ENCODE data around the gene EXOC6.
A peak's percentile ranks its signal among the peaks of the same experiment; 100 is the strongest.
"Not testable (repeated sequence)": the region's sequence is repeated elsewhere in the genome, so short reads cannot be mapped to it uniquely, and the experiment has no call there.

Gene EXOC6

DNA sequence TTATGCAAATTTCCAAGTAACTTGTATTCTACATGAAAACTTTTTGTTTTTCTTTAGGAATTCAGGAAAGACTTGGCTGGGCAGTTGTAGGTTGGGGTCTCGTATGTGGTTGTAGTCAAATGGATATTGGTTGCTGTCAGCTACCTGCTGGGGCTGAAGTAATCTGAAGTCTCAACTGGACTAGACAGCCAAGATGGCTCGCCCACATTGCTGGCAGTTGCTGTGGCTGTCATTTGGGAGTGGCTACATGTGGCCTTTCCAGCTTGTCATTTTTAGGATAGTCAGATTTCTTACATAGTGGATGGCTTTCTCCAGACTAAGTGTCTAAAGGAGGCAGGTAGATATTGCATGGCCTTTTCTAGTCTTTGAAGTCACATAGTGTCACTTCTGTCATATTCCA lies 32.6 kb downstream of the EXOC6 start:
- no peak for DNase-seq (ENCODE audit: low read depth)

DNA sequence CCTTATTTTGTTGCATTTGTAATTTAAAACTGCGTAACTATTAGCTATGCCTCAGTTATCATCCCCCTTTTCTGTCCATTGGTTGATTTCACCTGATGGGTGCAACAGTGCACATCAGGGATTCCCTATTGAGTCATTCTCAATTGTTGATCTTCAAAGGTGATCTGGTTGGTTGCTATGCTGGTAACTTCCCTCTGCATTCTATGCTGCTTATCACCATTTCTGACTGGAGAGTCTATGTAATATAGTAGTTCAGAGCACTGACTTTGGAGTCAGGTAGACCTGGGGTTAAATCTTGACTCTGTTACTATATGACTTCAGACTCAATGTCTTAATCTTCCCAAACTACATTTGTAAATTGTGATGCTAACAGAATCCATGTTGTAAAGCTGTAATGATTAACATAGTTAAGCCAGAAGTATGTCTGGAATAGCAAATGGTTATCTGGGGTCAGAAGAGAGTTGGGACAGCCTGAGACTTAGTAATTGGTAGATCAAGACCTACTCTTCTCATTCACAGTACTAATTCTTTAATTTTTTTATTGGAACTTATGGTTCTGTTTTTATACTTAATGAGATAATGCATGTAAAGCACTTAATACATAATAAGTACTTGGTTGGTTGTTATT lies 38.1 kb downstream of the EXOC6 start:
- DNase-seq (ENCODE audit: low read depth), result no peak

DNA sequence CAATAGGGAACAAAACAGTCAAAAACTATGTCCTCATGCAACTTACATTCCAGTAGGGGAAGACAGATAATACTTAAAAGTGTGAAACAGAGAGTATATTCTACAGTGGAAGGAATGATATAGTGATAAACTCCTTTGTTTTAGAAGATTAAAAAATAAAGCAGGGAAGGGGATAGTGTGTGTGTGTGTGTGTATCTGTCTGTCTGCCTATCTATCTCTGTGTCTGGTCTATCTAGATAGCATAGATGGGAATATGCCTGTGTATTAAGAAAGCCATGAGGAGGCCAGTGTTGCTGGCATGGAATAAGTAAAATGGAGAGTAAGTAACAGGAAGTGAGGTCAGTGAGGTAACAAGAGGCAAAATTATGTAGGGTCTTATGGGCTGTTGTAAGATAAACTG lies 42.2 kb downstream of the EXOC6 start:
- no peak for DNase-seq (ENCODE audit: low read depth)

DNA sequence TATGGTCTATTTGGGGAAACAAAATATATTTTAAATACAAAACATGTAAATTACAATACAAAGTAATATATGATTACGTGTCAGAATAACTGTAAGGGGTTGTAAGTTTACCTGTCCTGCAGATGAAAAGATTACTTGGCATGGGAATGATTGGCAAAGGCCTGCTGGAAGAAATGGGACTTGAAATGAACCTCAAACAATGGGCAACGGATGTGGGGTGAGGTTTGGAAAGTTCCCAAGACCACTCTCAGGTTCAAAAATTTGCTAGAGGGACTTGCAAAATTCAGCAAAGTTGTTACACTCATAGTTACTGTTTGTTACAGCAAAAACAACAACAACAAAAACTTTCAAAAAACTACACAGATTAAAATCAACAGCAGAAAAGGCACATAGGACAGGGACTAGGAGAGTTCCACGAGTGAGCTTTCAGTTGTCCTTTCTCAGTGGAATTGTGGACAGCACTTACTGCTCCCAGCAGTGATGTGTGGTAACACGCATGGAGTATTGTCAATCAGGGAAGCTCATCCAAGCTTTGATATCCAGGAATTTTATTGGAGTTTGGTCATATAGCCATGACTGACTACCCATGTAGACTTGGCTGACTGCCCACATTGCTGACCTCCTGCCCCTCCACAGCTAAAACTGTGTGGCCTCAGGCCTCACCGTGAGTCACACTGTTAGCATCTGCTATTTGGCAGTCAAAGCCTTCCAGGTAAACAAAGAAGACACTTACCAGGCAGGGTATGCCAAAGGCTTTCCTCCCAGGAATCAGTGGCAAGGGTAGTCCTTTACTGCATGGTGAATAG lies 43.8 kb downstream of the EXOC6 start:
- DNase-seq (ENCODE audit: low read depth), result no peak

DNA sequence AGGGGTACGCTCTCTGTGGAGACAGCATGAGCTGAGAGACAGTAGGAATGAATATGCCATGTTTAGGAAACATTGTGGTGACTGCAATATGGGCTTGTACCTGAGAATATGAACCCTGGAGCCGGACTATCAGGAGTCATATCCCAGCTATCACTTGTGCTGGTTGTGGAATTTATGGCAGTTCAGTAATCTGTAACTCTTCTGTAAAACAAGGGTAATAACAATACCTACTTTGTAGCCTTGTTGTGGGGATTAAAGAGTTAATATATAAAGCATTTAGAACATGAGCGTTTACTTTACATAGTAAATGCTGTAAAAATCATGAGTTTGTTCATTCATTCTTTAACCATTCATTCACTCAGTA lies 44.4 kb downstream of the EXOC6 start:
- no peak for DNase-seq (ENCODE audit: low read depth)

DNA sequence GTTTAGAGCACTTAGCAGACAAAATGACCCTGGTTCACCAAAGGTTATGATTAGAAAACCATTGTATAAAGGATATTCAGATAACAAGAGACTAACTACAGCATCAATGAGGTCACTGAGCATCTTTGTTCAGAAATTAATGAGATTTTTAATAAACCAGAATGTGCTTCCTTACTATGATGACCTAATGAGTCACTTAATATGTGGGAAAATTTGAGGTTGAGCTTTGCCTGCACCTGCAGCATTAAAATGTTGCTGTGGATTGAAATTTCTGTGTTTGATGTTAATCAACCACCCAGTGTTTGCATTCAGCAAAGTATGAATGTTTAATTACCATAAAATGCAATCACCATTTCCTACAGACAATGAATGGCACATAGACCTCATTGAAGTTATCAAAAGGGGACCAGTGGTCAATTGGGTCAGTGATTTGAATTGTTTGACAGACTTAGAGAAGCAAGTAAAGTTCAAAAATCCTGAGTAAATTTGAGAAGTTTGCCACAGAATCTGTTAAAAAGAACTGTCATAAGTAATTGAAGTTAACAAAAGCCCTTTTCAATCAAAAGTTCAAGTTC lies 45.8 kb downstream of the EXOC6 start:
- DNase-seq (ENCODE audit: low read depth), result no peak

DNA sequence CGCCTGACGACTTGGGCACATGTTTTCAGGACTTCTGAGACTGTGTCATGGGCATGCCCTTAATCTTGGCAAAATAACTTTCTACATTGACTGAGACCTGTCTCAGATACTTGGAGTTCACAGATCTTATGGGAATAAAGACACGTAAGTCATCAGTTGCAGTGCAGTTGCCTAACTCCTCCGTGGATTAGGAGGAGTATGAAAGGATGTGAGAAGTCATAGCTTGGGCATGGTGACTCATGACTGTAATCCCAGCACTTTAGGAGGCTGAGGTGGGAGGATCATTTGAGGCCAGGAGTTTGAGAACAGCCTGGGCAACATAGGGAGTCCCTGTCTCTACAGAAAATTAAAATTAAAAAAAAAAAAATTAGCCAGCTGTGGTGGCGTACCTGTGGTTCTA lies 49.6 kb downstream of the EXOC6 start:
- DNase-seq (ENCODE audit: low read depth), result no peak

DNA sequence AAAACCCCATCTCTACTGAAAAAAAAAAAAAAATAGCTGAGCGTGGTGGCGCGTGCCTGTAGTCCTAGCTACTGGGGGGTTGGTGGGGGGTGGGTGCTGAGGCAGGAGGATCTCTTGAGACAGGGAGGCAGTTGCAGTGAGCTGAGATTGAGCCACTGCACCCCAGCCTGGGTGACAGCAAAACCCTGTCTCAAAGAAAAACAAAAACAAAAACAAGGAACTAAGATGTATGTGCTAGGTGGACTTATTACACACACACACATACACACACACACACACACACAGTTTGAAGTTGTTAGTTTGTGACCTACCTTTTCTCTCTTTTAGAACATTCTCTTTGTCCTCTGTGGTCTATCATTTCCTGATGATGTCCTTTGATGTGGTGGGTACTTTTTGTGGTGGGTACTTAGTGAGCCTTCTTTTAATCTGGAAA lies 53.5 kb downstream of the EXOC6 start:
- peak; percentile 34 for DNase-seq (ENCODE audit: low read depth)

DNA sequence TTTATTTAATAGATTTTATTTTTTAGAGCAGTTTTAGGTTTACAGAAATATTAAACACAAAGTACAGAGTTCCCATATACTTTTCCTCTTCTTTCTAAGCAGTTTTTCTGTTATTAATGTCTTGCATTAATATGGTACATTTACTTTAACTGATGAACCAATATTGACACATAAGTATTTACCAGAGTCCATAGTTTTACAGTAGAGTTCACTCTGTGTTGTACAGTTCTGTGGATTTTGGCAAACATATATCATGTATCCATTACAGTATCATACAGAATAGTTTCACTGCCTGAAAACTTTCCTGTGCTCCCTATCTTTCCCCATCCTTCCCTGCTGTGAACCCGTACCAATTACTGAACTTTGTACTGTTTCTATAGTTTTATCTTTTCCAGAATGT lies 55.3 kb downstream of the EXOC6 start:
- DNase-seq (ENCODE audit: low read depth), result no peak

DNA sequence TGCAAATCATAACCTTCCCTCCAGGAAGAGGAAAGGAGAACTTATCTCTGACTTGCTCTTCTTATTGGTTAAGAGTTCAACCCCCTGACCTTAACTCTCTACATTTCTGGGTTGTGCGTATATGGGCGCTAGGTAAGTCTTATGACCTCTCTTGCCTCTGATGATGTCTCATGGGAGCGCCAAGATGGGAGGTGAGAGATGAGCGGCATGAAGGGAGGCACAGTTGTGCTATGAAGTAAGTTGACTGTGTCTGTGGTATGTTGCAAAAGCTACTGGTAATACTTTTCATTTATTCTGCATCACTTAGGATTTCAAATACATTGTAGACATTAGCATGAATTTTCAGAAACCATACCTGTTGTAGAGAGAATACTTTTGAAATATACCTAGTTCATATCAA lies 59.0 kb downstream of the EXOC6 start:
- DNase-seq (ENCODE audit: low read depth), result no peak

DNA sequence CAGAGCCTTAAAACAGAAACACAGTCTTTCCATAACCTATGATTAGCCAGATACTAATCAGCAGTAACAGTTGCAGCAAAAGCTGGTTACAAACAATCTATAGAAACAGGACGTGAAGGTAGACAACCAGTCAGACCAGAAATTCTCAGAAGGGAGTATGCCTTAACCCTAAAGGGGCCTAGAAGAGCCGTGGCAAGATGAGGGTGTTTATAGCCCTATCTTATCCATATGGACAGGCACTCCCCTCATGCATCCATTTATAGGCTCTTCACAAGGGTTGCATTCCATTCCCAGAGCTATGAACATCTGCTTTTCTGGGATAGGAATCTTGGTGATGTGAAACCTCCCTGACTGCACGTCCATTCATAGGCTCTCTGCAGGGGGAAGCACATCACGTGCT lies 64.3 kb downstream of the EXOC6 start:
- not testable (repeated sequence) for DNase-seq (ENCODE audit: low read depth)

DNA sequence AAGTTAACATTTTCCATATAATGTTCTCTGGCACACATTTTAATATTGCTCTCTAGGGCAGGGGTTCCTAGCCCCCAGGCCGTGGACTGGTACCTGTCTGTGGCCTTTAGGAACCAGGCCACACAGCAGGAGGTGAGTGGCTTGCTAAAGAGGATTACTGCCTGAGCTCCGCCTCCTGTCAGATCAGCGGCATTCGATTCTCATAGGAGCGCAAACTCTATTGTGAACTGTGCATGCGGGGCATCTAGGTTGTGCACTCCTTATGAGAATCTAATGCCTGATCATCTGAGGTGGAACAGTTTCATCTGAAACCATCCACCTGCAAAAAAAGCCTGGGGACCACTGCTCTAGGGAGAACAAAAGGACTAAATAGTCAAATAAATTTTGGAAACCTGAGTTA lies 65.7 kb downstream of the EXOC6 start:
- no peak for DNase-seq (ENCODE audit: low read depth)

DNA sequence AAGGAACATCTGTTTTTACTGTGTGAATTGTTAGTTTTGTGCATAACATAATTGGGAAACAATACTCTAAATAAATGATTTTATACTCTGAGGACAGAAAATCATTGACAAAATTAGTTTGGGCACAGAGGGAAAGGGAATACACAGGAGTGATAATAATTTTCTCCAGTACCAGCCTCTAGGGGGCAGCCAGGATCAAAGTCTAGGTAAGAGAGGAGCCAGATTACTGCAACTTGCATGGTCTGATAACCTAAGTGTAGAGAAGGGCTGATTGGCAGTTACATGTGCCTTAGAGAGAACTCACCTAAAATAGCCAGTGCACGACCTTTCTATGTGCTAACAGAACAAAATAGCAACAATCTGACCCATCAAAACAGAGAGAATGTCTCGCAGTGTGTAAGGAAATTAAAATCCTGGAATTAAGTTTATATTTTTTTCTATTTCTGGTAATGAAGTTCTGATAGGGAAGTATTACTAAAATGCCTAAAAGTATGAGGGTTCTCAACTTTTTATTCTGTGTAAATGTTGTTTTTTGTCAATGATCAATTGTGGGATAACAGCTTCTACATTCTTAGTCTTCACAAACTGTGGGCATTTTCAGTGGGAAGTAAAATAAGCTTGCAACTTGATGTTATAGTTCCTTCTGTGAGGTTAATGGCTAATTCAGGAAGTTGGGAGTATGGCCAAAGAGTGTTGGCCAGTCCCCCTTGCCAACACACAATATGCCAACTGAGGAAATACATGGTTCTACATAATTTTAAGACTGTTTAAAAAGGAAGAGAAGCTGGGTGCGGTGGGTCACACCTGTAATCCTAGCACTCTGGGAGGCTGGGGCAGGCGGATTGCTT lies 66.4 kb downstream of the EXOC6 start:
- DNase-seq (ENCODE audit: low read depth), result no peak

DNA sequence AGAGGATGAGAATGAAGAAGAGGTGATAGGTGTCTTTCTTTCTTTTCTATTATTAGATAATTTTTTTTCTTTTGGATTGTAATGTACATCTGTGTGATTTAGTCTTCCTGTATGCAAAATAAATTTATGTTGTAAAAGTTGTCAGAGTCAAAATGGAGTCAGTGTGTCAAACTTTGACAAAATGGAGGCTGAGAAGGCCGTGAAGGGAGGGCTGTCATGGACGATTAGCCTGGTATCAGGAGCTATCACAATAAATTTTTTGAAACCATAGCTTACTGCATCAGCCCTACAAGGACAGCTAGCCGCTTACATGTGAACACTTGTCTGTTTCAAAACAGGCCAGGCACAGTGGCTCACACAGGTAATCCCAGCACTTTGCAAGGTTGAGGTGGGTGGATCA lies 67.6 kb downstream of the EXOC6 start:
- DNase-seq (ENCODE audit: low read depth), result no peak

DNA sequence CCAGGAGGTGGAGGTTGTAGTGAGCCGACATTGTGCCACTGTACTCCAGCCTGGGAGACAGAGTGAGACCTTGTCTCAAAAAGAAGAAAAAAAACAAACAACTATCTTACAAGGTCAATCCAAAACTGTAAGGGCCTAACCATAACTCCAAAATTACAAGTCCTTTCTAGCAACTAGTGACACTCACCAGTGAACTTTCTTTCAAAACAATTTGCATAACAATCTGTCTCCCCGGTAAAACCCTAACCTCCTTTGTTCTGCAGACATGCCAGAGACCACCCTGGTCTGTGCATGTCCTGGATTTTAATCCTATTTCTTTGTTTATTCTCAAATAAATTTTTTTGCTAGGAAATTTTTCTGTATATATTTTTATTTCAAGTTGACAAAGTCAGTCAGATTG lies 68.1 kb downstream of the EXOC6 start:
- no peak for DNase-seq (ENCODE audit: low read depth)

DNA sequence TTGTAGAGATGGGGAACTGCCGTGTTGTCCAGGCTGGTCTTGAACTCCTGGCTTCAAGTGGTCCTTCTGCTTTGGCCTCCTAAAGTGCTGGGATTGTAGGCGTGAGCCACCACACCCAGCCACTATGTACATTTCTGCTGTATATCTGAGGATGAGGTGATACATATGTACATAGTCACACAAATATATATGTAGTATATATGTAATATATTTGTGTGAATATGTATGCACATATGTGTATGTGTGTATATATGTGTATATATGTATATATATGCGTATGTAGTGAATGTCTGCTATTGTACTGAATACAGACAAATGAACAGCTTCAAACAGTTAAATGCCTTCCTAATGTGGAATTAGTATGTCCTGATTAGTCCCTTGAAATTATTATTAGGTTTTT lies 70.3 kb downstream of the EXOC6 start:
- no peak for DNase-seq (ENCODE audit: low read depth)

DNA sequence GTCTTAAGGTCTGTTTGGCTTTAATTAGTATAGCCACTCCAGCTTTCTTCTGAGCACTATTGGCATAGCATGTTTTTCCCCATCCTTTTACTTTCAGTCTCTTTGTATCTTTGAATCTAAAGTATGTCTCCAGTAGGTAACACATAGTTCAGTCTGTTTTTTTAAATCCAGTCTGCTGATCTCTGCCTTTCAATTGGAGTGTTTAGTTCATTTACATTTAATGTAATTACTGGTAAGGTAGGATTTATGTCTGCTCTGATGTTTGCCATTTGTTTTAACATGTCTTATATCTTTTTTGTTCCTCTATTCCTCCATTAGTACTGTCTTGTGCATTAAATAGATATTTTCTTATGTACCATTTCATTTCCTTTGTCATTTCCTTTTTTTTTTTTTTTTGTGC lies 72.5 kb downstream of the EXOC6 start:
- no peak for DNase-seq (ENCODE audit: low read depth)

DNA sequence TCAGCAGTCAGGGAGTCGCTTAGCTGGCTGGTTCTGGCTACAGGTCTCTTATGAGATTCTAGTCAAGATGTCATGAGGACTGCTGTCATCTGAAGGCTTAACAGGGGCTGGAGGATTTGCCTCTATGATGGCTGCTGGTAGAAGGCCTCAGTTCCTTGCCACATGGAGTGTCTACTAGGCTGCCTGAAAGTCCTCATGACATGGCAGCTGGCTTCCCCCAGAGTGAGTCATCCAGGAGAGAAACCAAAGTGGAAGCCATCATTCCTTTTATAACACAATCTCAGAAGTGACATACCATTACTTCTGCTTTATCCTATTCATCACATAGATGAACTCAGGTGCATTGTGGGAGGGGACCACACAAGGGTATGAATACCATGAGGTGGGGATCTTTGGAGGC lies 75.1 kb downstream of the EXOC6 start:
- no peak for DNase-seq (ENCODE audit: low read depth)

DNA sequence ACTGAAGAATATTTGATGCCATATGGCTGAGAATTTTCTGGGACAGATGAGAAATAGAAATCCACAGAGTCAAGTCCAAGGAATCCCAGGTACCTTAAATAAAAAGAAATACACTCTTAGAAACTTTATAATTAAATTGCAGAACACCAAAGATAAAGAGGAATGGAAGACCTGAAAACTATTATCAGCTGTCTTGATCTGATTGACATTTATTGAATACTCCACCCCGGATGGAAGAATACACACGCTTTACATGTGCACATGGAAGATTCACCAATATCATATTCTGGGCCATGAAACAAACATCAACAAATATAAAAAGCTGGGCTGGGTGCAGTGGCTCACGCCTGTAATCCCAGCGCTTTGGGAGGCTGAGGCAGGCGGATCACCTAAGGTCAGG lies 81.6 kb downstream of the EXOC6 start:
- no peak for DNase-seq (ENCODE audit: low read depth)

DNA sequence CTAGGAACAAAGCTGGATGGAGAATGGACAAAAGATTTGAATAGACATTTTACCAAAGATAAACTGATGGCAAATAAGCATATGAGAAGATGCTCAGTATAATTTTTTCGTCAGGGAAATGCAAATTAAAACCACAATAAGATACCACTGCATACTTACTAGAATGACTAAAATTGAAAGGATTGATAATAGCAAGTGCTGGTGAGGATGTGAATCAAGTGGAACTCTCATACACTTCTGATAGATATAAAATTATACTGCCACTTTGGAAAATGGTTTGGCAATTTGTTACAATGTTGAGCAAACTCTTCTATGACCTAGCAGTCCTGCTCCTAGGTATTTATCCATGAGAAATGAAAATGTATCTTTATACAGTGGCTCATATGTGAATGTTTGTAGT lies 83.3 kb downstream of the EXOC6 start:
- no peak for DNase-seq (ENCODE audit: low read depth)

DNA sequence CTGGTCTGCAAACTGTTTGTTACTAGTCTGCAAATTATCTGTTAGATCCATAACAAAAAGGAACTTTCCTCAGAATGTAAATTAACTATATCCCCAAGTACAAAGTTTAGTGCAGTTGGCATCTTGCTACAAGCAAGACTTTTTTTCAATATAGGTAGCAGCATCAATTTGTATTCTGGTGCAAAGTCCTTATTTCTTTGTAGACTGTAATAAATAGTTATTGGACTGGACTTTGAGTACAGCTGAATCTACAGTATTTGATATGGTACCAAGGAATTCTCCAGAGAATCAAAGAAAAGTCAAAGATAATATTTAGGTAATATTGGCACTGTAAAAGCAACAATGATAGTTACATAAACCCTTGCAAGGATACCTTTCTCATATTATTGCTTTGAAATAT lies 89.6 kb downstream of the EXOC6 start:
- no peak for DNase-seq (ENCODE audit: low read depth)

DNA sequence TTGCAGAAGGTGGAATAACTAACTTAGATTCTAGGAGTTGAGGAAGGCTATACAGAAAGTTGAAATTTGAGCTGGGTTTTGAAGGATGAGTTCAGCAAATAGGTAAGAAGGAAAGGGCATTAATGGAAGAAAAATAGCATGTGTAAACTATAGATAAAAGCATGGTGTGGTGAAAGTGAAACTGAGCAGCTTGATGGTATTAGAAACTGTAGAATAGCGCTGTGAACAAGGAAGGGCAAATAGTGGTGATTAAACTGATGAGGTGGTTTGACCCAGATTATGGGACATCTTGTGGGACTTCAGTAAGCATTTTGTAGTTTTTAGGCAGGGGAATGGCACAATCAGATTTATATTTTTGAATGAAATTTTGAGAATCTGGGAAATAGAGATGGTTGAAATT lies 90.5 kb downstream of the EXOC6 start:
- DNase-seq (ENCODE audit: low read depth), result no peak

DNA sequence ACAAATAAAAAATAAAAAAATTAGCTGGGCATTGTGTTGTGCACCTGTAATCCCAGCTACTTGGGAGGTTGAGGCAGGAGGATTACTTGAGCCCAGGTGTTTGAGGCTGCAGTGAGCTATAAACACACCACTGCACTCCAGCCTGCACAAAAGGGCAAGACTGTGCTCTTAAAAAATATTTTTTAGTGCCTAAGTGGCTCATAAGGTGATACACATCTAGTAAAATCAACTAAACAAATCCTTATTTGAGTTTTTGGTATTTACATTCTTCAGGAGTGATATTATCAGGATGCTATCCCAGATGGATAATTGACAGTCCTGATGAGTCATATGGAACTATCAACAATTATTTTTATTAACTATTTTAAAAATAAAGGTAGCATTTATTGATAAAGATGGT lies 93.9 kb downstream of the EXOC6 start:
- DNase-seq (ENCODE audit: low read depth), result no peak

Data from T-helper 22 cell (primary cell).